HG03066 (cell line): Measurements from ENCODE around the gene AATK.
"Not testable (repeated sequence)": the region's sequence is repeated elsewhere in the genome, so short reads cannot be mapped to it uniquely, and the experiment has no call there.

ENCODE experiments used
- ATAC-seq: cut with Tn5 transposase; IDR thresholded peaks from one replicate; pipeline ENCODE4 v1.9.1; 2021; ENCODE audit warnings: low read depth; ENCODE audit not compliant: unreplicated experiment

AATK gene

DNA sequence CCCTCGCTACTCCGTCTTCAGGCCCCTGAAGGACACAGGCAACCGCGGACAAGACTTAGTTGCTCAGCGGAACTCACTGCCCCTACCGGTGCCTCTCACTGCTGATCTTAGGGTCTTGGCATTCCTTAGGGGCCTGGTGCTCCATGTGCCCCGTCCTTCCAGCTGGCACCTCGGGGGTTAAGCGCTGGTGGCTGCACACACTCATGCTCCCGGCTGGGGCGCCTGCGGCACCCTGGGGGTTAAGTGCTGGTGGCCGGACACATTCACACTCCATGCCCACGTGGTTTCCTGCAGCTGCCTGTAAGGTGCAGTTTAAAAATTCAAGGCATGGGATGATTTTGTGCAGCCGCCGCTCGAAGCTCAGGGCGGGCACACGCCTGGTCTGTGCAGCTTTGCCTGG lies 86.0 kb downstream of the AATK start:
- no peak for ATAC-seq

DNA sequence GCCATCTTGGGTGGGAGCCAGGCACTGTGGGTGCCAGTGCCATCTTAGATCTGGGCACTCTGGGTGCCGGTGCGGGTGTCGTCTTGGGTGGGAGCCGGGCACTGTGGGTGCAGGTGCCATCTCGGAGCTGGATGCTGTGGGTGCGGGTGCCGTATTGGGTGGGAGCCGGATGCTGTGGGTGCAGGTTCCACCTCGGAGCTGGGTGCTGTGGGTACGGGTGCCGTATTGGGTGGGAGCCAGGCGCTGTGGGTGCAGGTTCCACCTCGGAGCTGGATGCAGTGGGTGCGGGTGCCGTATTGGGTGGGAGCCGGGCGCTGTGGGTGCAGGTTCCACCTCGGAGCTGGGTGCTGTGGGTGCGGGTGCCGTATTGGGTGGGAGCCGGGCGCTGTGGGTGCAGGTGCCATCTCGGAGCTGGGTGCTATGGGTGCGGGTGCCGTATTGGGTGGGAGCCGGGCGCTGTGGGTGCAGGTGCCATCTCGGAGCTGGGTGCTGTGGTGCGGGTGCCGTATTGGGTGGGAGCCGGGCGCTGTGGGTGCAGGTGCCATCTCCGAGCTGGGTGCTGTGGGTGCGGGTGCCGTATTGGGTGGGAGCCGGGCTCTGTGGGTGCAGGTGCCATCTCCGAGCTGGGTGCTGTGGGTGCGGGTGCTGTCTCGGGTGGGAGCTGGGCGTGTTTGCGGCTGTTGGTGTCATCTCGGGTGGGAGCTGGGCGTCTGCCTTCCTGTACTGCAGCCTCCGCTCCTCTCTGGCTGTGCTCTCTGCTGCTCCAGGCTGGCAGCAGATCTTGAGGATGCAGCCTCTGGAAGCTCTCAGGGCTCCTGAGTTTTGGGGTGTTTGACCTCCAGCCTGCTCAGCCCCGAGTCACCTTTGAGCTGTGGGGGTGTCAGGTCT lies 87.8 kb downstream of the AATK start:
- not testable (repeated sequence) for ATAC-seq

DNA sequence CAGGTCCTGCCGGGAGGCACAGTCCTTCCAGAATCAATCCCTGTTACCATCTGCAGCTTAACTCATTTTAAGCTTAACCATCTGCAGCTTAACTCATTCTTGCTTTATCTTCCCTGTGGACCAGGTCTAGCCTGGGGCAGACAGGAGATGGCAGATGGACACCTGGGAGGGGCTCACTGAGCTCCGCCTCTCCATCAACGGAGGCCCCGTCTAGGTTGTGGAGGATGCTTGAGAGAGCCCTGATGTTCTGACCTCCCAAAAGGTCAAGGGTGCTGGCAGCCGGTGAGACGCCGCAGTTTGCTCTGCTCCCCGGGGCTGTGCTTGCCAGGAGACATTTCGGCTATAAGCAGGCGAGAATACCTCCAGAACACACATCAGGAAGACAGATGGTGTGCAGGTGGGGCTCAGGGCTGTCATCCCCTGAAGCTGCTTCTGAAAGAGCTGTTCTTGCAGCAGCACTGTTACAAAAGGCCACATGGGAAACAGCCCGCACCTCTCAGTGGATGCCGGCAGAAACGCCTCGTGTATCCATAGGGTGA lies 89.8 kb downstream of the AATK start:
- ATAC-seq: no peak

DNA sequence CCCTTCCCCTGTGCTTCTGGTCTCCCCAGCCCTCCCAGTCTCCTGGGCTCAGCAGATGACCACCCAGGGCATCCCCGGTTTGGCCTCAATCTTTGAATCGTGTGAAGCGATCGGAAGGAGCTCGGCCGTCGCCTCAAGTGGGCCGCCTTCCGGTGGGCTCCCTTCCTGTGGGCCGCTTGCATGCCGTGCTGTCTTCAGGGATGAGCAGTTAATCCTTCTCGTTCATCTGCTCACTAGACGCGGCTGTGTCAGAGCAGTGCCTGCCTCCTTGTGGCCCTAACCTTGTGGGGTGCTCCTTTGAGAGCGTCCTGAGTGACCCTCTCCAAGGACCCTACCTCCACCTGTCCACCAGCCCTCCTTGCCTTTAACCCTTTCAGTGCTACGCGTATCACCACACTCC lies 90.7 kb downstream of the AATK start:
- no peak for ATAC-seq

DNA sequence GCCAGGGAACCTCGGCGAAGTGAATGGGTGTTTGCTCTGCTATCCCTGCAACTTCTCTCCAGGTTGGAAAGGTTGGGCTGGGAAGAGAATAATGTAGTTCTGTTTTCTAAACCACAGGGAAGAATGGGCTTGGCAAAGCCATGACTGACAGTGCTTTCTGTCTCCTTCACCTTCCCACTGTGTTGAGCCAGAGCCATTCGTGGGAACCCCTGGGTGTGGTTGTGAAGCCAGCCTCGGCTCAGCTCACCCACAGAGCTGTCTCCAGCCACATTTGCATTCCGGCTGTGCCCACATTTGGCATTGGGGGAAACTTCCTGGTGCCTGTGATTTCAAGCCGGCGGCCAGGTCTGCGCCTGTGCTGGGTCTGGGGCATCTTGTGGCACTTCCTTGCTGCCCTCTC lies 91.1 kb downstream of the AATK start:
- no peak for ATAC-seq

DNA sequence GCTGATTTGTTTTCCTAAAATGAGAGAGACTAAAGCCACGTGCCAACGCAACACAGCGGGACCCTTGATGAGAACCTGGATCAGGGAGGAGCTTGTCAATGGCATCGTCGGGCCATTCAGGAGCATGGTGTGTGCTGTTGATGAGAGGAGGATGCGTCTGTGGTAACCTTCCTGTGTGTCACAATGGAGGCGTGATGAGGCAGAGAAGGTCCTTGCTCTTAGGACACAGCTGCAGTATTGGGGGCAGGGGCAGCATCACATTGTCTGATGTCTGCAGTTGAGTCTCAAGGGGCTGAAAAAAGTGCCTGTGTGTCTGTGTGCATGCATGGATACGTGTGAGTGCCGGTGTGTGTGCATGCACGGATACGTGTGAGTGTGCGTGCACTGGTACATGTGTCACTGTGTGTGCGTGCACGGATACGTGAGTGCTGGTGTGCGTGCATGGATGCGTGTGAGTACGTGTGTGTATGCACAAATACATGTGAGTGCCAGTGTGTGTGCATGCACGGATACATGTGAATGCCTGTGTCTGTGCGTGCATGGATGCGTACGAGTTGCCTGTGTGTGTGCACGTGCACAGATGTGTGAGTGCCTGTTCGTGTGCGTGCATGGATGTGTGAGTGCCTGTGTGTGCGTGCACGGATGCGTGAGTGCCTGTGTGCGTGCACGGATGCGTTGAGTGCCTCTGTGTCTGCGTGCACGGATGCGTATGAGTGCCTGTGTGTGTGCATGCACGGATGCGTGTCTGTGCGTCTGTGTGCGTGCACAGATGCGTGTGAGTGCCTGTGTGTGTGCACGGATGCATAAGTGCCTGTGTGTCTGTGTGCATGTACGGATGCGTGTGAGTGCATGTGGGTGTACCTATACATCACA lies 91.8 kb downstream of the AATK start:
- ATAC-seq: no peak

DNA sequence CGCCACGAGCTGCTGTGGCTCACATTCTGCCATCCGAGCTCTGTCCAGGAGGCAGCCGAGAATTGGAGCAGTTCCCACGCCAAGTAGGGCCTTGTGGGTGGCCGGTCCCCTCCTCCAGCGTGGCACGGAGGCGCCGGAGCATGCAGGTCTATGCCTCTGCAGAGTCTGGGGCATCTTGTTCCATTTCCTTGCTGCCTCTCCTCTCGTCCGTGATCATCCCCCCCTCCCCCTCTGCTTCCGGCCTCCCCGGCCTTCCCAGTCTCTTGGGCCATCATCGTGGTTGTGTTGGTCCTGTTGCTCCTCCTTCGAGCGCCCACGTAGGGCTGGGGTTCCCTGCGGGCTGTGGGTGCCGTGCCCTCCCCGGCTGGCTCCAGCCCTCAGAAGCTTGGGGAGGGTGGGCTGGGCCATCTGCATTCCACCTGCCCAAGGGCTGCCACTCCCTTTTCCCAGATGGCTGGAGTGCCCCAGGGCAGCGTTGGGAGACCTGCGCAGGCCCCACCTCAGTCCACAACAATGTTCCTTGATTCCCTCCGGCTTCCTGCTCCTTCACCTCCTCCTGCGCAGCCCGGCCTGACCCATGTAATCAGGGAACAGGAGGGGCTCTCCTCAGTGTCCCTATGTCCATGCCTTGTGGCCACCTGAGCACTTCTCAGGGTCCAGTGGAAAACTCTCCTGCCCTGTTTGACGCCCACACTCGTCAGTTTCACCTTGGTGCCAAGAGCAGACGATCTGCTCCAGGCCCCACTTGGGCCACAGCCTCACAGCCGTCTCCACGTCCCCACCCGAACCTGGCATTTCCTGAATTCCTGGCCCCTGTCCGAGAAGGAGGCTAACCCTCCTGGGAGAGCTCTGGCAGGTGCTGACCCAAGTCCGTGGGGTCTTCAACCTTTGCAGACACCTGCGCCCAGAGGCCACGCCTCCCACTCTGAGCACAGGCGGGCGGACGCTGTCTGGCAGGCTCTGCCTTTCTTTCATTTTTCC lies 94.0 kb downstream of the AATK start:
- ATAC-seq: no peak

DNA sequence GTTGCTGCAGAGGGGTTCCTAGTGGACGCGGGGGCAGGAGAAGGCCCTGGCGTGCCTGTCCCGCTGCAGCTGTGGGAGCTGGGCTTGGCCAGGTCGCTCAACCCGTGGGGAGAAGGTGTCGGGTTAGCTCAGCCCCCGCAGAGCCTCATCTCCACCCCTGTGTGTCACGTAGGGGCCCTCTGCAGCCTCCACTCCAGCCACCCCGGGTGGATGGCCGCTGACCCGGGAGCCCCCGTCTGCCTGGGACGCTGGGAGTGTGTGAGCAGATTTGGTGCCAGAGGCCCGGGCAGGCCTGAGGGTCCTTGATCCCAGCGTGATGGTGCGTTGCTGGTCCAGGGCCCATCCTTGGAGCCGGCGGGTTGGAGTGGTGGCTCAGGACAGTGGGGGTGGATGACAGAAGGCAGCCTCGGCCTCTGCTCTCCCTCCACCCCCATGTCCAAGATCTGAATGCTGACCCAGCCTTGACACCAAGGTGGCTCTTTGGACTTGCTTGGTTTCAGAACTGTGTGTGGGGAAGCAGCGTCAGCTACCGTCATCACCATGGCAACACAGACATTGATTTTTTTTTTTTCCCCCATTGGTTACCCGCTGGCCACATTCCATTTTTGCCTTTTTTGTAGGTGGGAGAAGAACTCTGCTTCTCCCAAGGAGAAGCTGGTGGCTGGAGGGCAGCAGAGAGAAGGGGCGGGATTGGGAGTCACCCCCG lies 95.3 kb downstream of the AATK start:
- ATAC-seq: no peak

DNA sequence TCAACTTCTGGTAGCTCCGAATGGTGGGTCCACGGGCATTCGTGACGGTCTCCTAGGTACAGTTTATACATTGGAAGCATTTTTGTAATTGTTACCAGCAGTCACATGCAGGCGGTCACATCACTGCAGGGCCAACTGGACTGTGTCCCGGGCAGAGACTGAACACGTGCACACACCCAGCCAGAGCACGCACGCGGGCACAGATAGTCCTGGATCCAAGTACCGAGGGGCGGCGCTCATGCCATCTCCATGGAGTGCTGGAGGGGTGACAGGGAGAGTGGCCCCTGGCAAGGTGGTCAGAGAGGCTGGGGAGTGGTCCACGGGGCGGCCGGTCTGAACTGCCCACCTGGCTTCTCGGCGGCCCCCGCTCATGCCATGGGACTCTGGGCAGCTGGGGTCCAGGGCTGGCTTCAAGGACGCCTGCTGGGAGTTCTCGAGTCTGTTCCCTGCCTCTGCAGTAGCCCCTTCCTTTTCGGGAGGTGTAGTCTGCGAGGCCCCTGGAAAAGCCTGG lies 96.8 kb downstream of the AATK start:
- no peak for ATAC-seq

DNA sequence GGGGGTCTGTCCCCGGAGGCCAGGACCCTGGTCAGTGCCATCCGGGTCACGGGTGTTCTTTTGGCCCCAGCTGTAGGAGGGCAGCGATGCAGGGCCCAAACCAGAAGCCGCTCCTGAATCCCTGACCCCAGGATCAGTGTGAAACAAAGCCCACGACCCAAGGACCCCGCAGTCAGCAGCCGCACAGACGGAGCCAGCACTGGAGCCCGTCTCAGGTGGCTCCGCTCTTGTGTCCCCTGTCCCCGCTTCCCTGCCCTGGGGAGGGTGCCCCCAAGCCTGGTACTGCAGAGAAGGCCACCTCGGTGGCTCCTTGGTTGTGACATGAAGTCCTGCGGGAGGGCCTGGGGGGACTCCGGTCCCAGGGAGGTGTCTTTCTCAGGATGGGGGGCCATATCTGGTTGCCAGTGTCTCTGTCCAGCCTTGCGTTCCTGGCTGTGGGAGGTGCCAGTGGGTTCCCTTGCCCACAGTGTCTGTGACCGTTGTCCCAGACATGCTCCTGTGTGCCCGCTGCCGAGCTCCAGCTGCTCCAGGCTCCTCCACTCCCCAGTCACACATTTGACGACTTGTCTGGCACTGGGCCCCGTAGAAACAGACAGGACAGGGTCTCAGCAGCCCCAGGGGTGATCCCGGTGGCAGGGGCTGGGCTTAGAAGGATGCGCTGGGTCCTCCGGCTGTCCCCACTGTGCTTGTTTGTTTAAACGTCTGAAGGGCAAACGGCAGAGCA lies 97.4 kb downstream of the AATK start:
- ATAC-seq: no peak

DNA sequence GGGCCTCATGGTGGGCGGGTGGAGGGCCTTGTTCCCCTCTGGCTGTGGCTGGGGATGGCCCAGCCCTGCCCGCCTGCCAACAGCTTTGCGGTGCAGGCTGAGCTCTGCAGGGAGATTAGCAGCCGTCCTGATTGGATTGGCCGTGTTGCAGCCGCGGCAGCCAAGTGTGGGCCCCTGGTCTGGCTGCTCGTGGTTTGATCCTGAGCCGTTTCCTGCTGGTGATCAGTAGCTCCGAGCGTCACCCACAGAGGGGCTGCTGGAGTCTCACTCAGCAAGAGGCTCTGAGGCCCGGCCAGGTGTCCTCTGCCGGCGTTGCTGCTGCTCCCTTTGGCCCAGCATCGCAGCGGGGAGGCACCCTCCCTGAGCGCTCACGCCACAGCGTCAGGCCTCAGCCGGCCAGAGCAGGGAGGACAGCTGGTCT lies 98.6 kb downstream of the AATK start:
- ATAC-seq: no peak
